Measurements from ENCODE around the gene MYOT.
"Not testable (repeated sequence)": the region's sequence is repeated elsewhere in the genome, so short reads cannot be mapped to it uniquely, and the experiment has no call there.

Gene MYOT

DNA sequence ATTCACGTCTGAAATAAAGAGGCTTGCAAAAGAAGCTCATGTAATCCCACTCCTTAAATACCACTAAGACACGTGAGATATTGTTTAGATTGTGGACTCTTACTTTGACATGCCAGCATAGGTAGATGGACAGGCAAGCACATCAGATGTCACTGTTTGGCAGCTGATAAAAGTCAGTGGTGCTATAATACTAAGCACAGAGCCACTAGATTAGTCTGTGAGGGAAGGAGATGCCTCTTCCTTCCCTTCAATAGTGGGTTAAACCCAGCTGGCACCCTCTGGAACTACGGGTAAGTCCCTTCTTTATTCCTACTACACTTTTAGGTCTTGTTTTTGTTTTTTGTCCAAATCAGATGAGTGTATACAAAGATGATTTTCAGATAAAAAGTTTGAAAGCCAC, at the start of gene MYOT:
Gene MYOT, plus strand, starts transcription at position 197 of the 400 bp plus-strand sequence. CDS start 2,792 bp downstream, outside the sequence.
- DNase-seq: no peak

GRCh38 chr5:137819766-137820165, 47.9 kb upstream of the MYOT start:
- no peak for DNase-seq

- DNase-seq: no peak
Measured at GRCh38 chr5:137822158-137822764, 45.4 kb upstream of the MYOT start.

- no peak for DNase-seq
Measured at GRCh38 chr5:137822984-137823383, 44.7 kb upstream of the MYOT start.

GRCh38 chr5:137825165-137825564, 42.5 kb upstream of the MYOT start:
- DNase-seq: no peak

- no peak for DNase-seq
Measured at GRCh38 chr5:137826067-137826466, 41.6 kb upstream of the MYOT start.

GRCh38 chr5:137828180-137828579, 39.5 kb upstream of the MYOT start:
- DNase-seq: no peak

- no peak for DNase-seq
Measured at GRCh38 chr5:137828664-137829063, 39.0 kb upstream of the MYOT start.

GRCh38 chr5:137831105-137831504, 36.6 kb upstream of the MYOT start:
- no peak for DNase-seq

DNA sequence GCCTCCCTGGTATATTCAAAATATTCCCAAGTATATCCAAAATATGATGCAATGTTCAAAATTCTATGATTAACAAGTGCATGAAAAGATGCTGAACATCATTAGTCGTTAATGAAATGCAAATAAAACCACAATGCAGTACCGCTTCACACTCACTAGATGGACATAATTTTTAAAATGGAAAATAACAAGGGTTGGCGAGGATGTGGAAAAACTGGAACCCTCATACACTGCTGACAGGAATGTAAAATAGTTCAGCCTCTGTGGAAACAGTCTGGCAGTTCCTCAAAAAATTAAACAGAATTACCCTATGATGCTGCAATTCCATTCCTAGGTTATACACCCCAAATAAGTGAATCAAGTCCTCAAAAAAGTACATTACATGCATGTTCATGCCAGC, 36.1 kb upstream of the MYOT start:
- no peak for DNase-seq

- DNase-seq: no peak
Measured at GRCh38 chr5:137832416-137832815, 35.2 kb upstream of the MYOT start.

DNA sequence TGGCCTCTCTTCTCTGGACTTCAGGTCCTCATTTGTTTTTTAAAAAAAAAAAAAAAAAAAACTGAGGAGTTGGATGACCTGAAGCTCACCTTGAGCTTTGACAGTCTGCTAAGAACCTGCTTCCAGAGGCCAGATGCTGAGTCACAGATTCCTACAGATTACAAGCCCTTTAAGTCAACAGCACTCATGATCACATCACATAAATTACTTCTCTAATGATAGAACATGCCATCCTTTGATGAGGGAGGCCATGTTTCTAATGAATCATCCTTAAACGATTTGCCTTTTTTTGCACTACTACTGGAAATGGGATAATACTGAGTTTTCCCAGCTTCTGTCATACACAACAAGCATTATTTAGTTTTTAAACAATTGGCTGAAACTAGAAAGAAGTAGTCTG, 34.2 kb upstream of the MYOT start:
- DNase-seq: no peak

DNA sequence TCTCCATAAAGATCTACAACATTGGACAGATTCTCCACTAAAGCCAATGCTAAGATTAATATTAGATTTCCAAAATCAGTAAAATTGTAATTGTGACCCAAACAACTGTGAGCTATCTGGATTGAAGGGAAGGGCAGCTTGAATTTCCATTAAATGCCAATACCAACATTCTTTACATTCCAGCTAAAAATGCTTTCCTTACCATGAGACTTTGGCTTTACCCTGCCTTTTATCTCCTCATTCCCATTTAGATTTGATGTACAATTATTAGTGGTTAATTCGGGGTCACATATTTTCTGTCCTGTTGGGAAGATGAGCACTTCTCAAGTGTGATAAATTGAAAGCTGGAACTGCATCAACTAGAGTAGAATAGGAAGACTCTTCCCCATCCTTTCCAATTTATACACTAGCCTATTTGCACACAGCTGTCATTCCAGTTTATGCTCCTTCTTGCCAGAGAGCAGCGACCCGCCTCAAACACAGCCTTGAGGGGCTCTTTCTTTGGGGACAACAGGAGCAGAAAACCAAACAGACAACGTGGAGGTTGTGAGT, 33.1 kb upstream of the MYOT start:
- no peak for DNase-seq

DNA sequence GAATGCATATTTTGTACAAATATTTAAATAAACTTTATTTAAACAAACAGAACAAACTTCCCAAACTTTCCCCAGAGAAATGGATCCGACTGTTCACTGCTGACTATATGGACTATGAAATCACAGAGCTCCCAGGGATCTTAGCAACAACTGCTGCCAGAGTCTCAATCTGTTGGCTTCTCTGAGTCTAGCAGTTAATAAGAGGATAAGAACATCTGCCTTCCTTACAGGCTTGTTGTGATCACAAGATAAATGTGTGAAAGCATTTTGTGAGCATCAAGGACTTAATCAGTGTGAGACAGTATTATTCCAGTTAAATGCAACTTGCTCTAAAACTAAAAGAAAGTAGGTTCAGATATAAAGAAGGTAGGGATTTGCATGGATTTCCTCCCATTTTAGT, 31.4 kb upstream of the MYOT start:
- DNase-seq: no peak

DNA sequence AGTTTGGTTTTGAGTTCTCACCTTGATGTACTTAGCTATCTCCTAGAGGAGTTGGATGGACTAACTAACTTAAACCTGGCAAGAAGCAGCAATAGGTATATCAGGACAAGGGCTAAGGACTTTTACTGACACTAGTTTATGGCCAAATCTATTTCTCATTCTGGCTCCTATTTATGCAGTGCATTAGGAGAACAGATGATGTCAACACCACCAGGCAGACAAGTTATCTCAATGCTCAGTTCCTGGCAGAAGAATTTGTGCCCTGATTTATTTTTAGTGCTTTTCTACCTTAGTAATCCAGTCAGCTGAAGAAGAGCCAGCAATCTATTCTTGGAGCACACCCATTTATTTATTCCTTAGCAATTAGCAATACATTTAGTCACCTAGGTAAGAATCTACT, 30.7 kb upstream of the MYOT start:
- no peak for DNase-seq

- DNase-seq: no peak
Measured at GRCh38 chr5:137837491-137838394, 29.9 kb upstream of the MYOT start.

DNA sequence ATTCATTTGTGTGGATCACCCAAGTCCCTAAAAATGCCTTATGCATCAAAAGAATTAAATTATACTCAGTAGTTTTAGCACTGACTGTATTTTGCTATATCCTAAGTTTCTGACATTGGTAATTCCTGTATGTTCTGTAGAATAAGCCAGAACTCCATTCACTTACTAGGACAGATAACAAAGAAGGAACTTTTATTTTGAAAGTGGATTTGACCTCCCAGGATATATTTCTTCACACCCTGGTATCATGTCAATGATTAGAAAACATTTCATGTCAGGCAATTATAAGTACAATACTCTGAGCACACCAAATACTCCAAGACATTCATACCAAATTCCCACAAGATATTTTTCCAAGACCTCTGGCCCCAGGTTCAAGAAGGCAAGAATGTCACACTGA, 28.7 kb upstream of the MYOT start:
- DNase-seq: no peak

DNA sequence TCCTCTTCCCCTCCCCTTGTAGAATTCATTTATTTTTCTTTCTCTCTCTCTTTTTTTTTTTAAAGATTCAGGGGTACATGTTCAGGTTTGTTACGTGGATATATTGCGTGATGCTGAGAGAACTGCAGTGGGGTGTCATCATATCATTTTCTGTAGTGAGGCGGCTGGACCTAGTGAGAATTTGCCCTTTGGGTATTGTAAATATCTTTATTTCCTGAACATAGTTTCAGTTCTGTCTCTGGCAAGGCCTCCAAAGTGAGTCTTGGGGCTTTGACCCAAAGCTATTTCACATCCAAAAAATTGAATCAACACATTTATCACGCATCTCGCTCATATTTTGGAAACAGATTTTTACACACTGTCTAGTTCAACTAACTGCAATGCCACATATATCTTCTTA, 25.4 kb upstream of the MYOT start:
- no peak for DNase-seq

- DNase-seq: no peak
Measured at GRCh38 chr5:137843676-137844299, 23.9 kb upstream of the MYOT start.

- DNase-seq: no peak
Measured at GRCh38 chr5:137845472-137845871, 22.2 kb upstream of the MYOT start.

- DNase-seq: no peak
Measured at GRCh38 chr5:137847687-137848086, 20.0 kb upstream of the MYOT start.

GRCh38 chr5:137853165-137853564, 14.5 kb upstream of the MYOT start:
- not testable (repeated sequence) for DNase-seq

GRCh38 chr5:137856201-137856600, 11.5 kb upstream of the MYOT start:
- DNase-seq: no peak

Data from CD4-positive, alpha-beta T cell treated with Interleukin-1 beta for 1 hour (primary cell).